GM12878 (cell line): ENCODE measurements around the gene CENATAC. TPM values are rescaled to one million over a fixed set of nuclear protein-coding genes. Genes with fewer than 3 reads are reported as not detected.

Experiments
- ATAC-seq: fragments of 200-7000 bp; cut with Tn5 transposase; 3 replicates; pipeline ENCODE4 v1.9.1; 2020; ENCODE audit warnings: mild to moderate bottlenecking, moderate library complexity
- BruUV-seq: library from RNA; stranded (reverse); fragments of 400-500 nt; replicated peaks from 2 replicates; lab custom pipeline; 2021; lab: Mats Ljungman, UMichigan
- CTCF ChIA-PET: fragments of 300-600 bp; sonication (Branson Sonifier 250); formaldehyde crosslinking; extraction: SDS; loops from one replicate; lab custom pipeline; 2021; ENCODE audit warnings: inconsistent platforms; lab: Yijun Ruan, JAX
- POLR2A ChIA-PET: fragments of 350-600 bp; formaldehyde crosslinking; extraction: SDS; loops from one replicate; lab custom pipeline; 2021; ENCODE audit warnings: inconsistent platforms; lab: Charles Lee
- RAD21 ChIA-PET: fragments of 300-600 bp; sonication (Branson Sonifier 250); formaldehyde crosslinking; loops from one replicate; lab custom pipeline; 2023; ENCODE audit warnings: antibody characterized with exemption; ENCODE audit not compliant: unreplicated experiment; lab: Charles Lee
- SMC1A ChIA-PET: fragments of 300-600 bp; sonication (Branson Sonifier 250); formaldehyde crosslinking; loops from one replicate; lab custom pipeline; 2023; ENCODE audit not compliant: unreplicated experiment, uncharacterized antibody; lab: Charles Lee
- DNase-seq: peaks from one replicate; pipeline ENCODE4 v3.0.0-alpha.2; 2011; ENCODE audit warnings: low read depth, low spot score
- FAIRE-seq: peaks from 3 replicates; lab custom pipeline; 2011; peaks lifted over from hg19 to GRCh38; lab: Jason Lieb, UNC
- H2AFZ ChIP-seq: 2 replicates; pipeline ENCODE4 v1.6.0; 2011; ENCODE audit warnings: low read depth, low read length, control low read depth; ENCODE audit not compliant: control insufficient read depth
- H3K27ac ChIP-seq: 2 replicates; pipeline ENCODE4 v1.5.1; 2011; ENCODE audit warnings: control low read depth; ENCODE audit not compliant: control insufficient read depth, insufficient read depth
- H3K27me3 ChIP-seq, 2 experiments: replicated peaks in 1 of 2; 2 replicates each; pipeline versions ENCODE4 v1.6.0 to v1.6.1; 2011; ENCODE audit warnings: low read length in 1 of 2; ENCODE audit not compliant: control insufficient read depth in 2 of 2, insufficient read depth in 2 of 2
- H3K36me3 ChIP-seq, 2 experiments: 2 replicates each; pipeline ENCODE4 v1.5.1; 2011; ENCODE audit warnings: low read length in 1 of 2; ENCODE audit not compliant: control insufficient read depth in 2 of 2, insufficient read depth in 2 of 2
- H3K4me1 ChIP-seq: 2 replicates; pipeline ENCODE4 v1.6.1; 2011; ENCODE audit warnings: mild to moderate bottlenecking, low read length, moderate library complexity, mixed read lengths; ENCODE audit not compliant: control insufficient read depth, insufficient read depth
- H3K4me2 ChIP-seq: 2 replicates; pipeline ENCODE4 v1.6.0; 2011; ENCODE audit warnings: control low read depth; ENCODE audit not compliant: control insufficient read depth, insufficient read depth
- H3K4me3 ChIP-seq: fragments of 200-600 bp; sonication (generic); 2 replicates; pipeline ENCODE4 v1.5.1; 2016
- H3K79me2 ChIP-seq: 2 replicates; pipeline ENCODE4 v1.6.0; 2011; ENCODE audit warnings: low read length; ENCODE audit not compliant: control insufficient read depth, insufficient read depth
- H3K9ac ChIP-seq: 2 replicates; pipeline ENCODE4 v1.8.0; 2011; ENCODE audit warnings: low read length, control low read depth, mixed read lengths; ENCODE audit not compliant: control insufficient read depth, insufficient read depth
- H3K9me3 ChIP-seq: replicated peaks from 3 replicates; pipeline ENCODE4 v1.5.1; 2011; ENCODE audit warnings: mild to moderate bottlenecking, low read length; ENCODE audit not compliant: control insufficient read depth, insufficient read depth
- H4K20me1 ChIP-seq: 2 replicates; pipeline ENCODE4 v1.6.0; 2011; ENCODE audit not compliant: control insufficient read depth, insufficient read depth
- BACH1 ChIP-seq: fragments of 450-650 bp; IDR thresholded peaks from 2 replicates; pipeline ENCODE4 v1.6.1; 2017; ENCODE audit warnings: mild to moderate bottlenecking, borderline replicate concordance
- CBX5 ChIP-seq: sonication (generic); IDR thresholded peaks from 2 replicates; pipeline ENCODE4 v1.6.1; 2016; ENCODE audit warnings: low read depth, moderate library complexity, mild to moderate bottlenecking, inconsistent platforms
- CHD2 ChIP-seq: IDR thresholded peaks from 2 replicates; pipeline ENCODE4 v1.6.1; 2011; ENCODE audit warnings: low read depth, low read length, improper control_type of control experiment, borderline replicate concordance
- E4F1 ChIP-seq: fragments of 450-650 bp; IDR thresholded peaks from 2 replicates; pipeline ENCODE4 v1.6.1; 2018; ENCODE audit warnings: borderline replicate concordance, mild to moderate bottlenecking; ENCODE audit not compliant: partially characterized antibody
- FOXK2 ChIP-seq: fragments of 450-650 bp; IDR thresholded peaks from 2 replicates; pipeline ENCODE4 v1.6.1; 2017; ENCODE audit warnings: mild to moderate bottlenecking, moderate library complexity
- GATAD2B ChIP-seq: fragments of 450-650 bp; conservative IDR thresholded peaks from 2 replicates; pipeline ENCODE4 v1.6.1; 2017; ENCODE audit warnings: low read depth, mild to moderate bottlenecking, moderate library complexity
- IRF5 ChIP-seq: fragments of 450-650 bp; IDR thresholded peaks from 2 replicates; pipeline ENCODE4 v1.6.1; 2017; ENCODE audit warnings: borderline replicate concordance
- POLR2A ChIP-seq: IDR thresholded peaks from 2 replicates; pipeline ENCODE4 v1.6.1; 2011; ENCODE audit warnings: low read depth, mild to moderate bottlenecking, low read length
- RELA ChIP-seq: fragments of 450-650 bp; IDR thresholded peaks from 2 replicates; pipeline ENCODE4 v1.8.0; 2014; ENCODE audit warnings: borderline replicate concordance; ENCODE audit not compliant: partially characterized antibody
- SMAD1 ChIP-seq: fragments of 450-650 bp; IDR thresholded peaks from 2 replicates; pipeline ENCODE4 v1.6.1; 2018; ENCODE audit warnings: mild to moderate bottlenecking, low read depth; ENCODE audit not compliant: partially characterized antibody
- TCF3 ChIP-seq: IDR thresholded peaks from 2 replicates; pipeline ENCODE4 v1.6.1; 2012; ENCODE audit warnings: low read depth, mild to moderate bottlenecking, low read length, borderline replicate concordance; ENCODE audit not compliant: insufficient read depth
- YY1 ChIP-seq: IDR thresholded peaks from 2 replicates; pipeline ENCODE4 v1.6.1; 2011; ENCODE audit warnings: low read depth, mild to moderate bottlenecking, low read length
- ZNF384 ChIP-seq: IDR thresholded peaks from 2 replicates; pipeline ENCODE4 v1.6.1; 2012; ENCODE audit warnings: low read depth, mild to moderate bottlenecking, low read length, improper control_type of control experiment, borderline replicate concordance
- WGBS: methylation state at CpG from one replicate; pipeline ENCODE4 v1.1.6; 2016; ENCODE audit warnings: low lambda C conversion rate; ENCODE audit not compliant: insufficient replicate concordance, insufficient coverage; ENCODE audit errors: missing lambda C conversion rate; 5-methylcytosine and 5-hydroxymethylcytosine counted together
- in situ Hi-C: fragments of 300-500 bp; cut with MboI; formaldehyde crosslinking; loops from 9 replicates; pipeline ENCODE4 v1.14.3; 2018; ENCODE audit warnings: mixed read lengths
- intact Hi-C: fragments of 100-400 bp; cut with micrococcal nuclease; formaldehyde crosslinking; loops from one replicate; pipeline ENCODE4 v1.14.2; 2022; ENCODE audit not compliant: unreplicated experiment
- polyA plus RNA-seq, 11 experiments: library from polyadenylated mRNA; depleted of rRNA in 4 of 11; unstranded in 6 of 11; stranded (reverse) in 5 of 11; fragments of >200 nt; fragmentation: Nextera tagmentation in 4 of 11; fragmentation: Illumina TruSeq in 1 of 11; extraction: Ambion mirVana in 4 of 11; extraction: Trizol in 1 of 11; gene quantifications; 1 replicate in 1 of 11; 2 replicates in 10 of 11; pipeline versions ENCODE4 v1.2.1 to v1.2.3, GENCODE V29; 2011 to 2016; ENCODE audit warnings: inconsistent platforms in 2 of 11, missing spikeins in 2 of 11, low read depth in 1 of 11
- total RNA-seq, 4 experiments: library from RNA; depleted of rRNA in 3 of 4; stranded (reverse); fragments of >200 nt in 3 of 4; fragmentation: Illumina TruSeq in 1 of 4; extraction: Trizol in 1 of 4; gene quantifications; 2 replicates each; pipeline versions ENCODE4 v1.2.1 to v1.2.3, GENCODE V29; 2013 to 2021
- TF ChIP-seq, protein P1 (sequence below): IDR thresholded peaks from 2 replicates; pipeline ENCODE4 v1.6.1; 2012; ENCODE audit warnings: low read depth, low read length, improper control_type of control experiment
- TF ChIP-seq, protein P2 (sequence below), 3 experiments: IDR thresholded peaks in 2 of 3; conservative IDR thresholded peaks in 1 of 3; 2 replicates each; pipeline ENCODE4 v1.5.1; 2011; ENCODE audit warnings: low read depth in 3 of 3, low read length in 3 of 3, mild to moderate bottlenecking in 3 of 3, control low read depth in 2 of 3, moderate library complexity in 2 of 3, inconsistent platforms in 1 of 3, mixed read lengths in 1 of 3; ENCODE audit not compliant: control insufficient read depth in 2 of 3, insufficient read depth in 1 of 3; ENCODE audit errors: extremely low read depth in 1 of 3

CENATAC gene
- total and polyA plus RNA-seq, 10 of the 15 experiments (the other 5 are each of a cell fraction or from before 2014, with no cell fraction given): 4.8 to 37.1 (median 24.1) TPM

DNA sequence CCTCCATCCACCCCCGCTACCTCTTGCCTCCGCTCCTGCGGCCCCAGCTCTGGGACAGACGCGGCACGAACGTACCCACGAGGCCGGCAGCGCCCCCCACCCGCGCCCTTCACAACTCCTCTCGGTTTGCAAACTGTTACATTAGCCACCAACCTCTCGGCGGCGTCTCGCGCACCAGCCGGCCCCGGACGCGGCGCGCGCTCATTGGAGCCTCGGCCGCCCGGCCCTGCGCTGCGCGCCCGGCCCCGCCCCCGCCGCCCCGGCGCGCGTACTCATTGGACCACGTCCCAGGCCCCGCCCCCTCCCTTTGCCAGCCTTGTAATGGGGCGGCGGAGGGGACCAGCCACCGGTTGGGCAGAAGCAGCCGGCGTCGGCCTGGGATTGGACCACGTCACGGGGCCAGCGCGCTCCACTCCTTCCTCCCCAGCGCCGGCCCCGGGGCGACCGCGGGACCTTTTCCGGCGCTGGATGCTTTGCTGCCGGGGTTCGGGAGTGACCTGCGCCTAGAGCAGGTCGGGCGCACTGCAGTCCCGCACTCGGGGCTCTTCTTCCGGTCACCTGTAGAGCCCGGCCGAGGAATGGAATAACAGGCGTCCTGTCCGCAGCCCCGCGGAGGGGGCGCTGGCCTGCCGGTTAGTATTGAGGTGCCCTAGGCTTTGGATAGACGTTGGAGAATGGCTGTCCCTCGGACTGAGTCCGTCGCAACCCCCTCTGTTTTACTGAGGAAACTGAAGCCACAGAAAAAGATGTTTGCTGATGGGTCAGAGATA is 59.2 kb downstream of the CENATAC start, which contains the start of gene HYOU1:
Gene HYOU1 (minus strand): TSS at position 206 of the 770 bp plus-strand sequence. CDS start 1,045 bp downstream, outside the sequence.
- DNase-seq (peak; percentile 69), FAIRE-seq (peak; percentile 44), ATAC-seq (peak; percentile 93)
- ChIA-PET SMC1A (interaction anchor here (1.5 kb wide), 1 partner anchor 10 kb away, joined by 6 read pairs; the partner anchor contains the start of gene VPS11), POLR2A (interaction anchor here (0.6 to 2.7 kb wide), 17 partner anchors 9 to 626 kb away, joined by 3 to 14 read pairs (median 6); partner anchors contain the start of genes C2CD2L, DPAGT1, HINFP and HMBS), CTCF (interaction anchor here (0.8 to 3.2 kb wide), 10 partner anchors 10 to 226 kb away, joined by 3 to 16 read pairs (median 6); partner anchors contain the start of genes C2CD2L, HMBS, RPS25 and SLC37A4), RAD21 (interaction anchor here (0.5 to 2.4 kb wide), 8 partner anchors 10 to 281 kb away, joined by 3 to 9 read pairs (median 4); partner anchors contain the start of genes HMBS and VPS11)
- Histone ChIP-seq H3K4me1 (peaks cover 19% of the 10 kb centered on the region), H3K79me2 (peaks cover 36% of the 10 kb centered on the region), H4K20me1 (no peaks in the 10 kb centered on the region), H3K27me3 (no peaks in the 10 kb centered on the region), H2AFZ (peak within 1 kb of the TSS; percentile 81), H3K4me3 (peak within 1 kb of the TSS; percentile 96), H3K36me3 (peaks cover 12 to 17% of the 10 kb centered on the region in 2 experiments), H3K4me2 (peak within 1 kb of the TSS; percentile 86), H3K27ac (peak within 1 kb of the TSS; percentile 79), H3K9me3 (no peaks in the 10 kb centered on the region), H3K9ac (peak within 1 kb of the TSS; percentile 90)
- intact Hi-C loops (loop anchor here (2.0 kb wide), 2 partner anchors 38 kb away; partner anchors contain the start of genes RPS25 and TRAPPC4), in situ Hi-C loops (no loop called here)
- no TSS peak for BruUV-seq
- WGBS: under 1% methylated on average over 75 of the region's 79 CpGs
- no peak for TF ChIP-seq IRF5
- peak; percentile 78 for TF ChIP-seq CHD2
- TF ChIP-seq RELA: peak; percentile 52
- 0 out of 2 replicates have a peak, but pooled peaks have one; percentile 14 for TF ChIP-seq YY1
- TF ChIP-seq, protein P1, sequence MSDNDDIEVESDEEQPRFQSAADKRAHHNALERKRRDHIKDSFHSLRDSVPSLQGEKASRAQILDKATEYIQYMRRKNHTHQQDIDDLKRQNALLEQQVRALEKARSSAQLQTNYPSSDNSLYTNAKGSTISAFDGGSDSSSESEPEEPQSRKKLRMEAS: no peak
- TF ChIP-seq SMAD1: no peak
- TF ChIP-seq E4F1: no peak
- TF ChIP-seq CBX5: 0 out of 2 replicates have a peak, but pooled peaks have one; percentile 12
- peak; percentile 63; the same call in 1 of the 2 replicates for TF ChIP-seq GATAD2B
- peak; percentile 66; the same call in 1 of the 2 replicates for TF ChIP-seq TCF3
- TF ChIP-seq FOXK2: peak; percentile 79
- no peak for TF ChIP-seq ZNF384
- TF ChIP-seq BACH1: 0 out of 2 replicates have a peak, but pooled peaks have one; percentile 81
- TF ChIP-seq, protein P2, sequence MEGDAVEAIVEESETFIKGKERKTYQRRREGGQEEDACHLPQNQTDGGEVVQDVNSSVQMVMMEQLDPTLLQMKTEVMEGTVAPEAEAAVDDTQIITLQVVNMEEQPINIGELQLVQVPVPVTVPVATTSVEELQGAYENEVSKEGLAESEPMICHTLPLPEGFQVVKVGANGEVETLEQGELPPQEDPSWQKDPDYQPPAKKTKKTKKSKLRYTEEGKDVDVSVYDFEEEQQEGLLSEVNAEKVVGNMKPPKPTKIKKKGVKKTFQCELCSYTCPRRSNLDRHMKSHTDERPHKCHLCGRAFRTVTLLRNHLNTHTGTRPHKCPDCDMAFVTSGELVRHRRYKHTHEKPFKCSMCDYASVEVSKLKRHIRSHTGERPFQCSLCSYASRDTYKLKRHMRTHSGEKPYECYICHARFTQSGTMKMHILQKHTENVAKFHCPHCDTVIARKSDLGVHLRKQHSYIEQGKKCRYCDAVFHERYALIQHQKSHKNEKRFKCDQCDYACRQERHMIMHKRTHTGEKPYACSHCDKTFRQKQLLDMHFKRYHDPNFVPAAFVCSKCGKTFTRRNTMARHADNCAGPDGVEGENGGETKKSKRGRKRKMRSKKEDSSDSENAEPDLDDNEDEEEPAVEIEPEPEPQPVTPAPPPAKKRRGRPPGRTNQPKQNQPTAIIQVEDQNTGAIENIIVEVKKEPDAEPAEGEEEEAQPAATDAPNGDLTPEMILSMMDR (IDR thresholded peaks at IDR 0.05 in 2 of 3, conservative IDR thresholded peaks at IDR 0.05 in 1 of 3; ENCODE audit: control insufficient read depth in 2 of 3, extremely low read depth in 1 of 3, insufficient read depth in 1 of 3, low read depth in 3 of 3, low read length in 3 of 3): peak; percentile 17 to 26 (median 22); a peak in 2 of 6 replicates
- peak; percentile 88 for TF ChIP-seq POLR2A
